ENCODE data around the gene SIK3. TPM values are rescaled to one million over a fixed set of nuclear protein-coding genes. Genes with fewer than 3 reads are reported as not detected.

The SIK3 gene
- total RNA-seq, 1 experiment from 2014 or later = 34.4 TPM

- ChIA-PET CTCF (no interaction called here), POLR2A (no interaction called here)
- no peaks in the 10 kb centered on the region for H3K9me3 Mint-ChIP-seq
- ATAC-seq = no peak
- no peak for TF ChIP-seq ZMAT4 (CRISPR knock-in tag; IDR thresholded peaks at IDR 0.05)
- H3K4me3 Mint-ChIP-seq = no peak overlapping the region
- H3K27ac Mint-ChIP-seq = no peak overlapping the region
- H3K4me1 Mint-ChIP-seq = no peaks in the 10 kb centered on the region
- H3K36me3 Mint-ChIP-seq = peaks cover 3% of the 10 kb centered on the region; the same call in 1 of the 2 replicates
- no peak for DNase-seq (ENCODE audit: low spot score)
- no peaks in the 10 kb centered on the region for H3K27me3 Mint-ChIP-seq (ENCODE audit: low read depth)
Observed at GRCh38 chr11:116906479-116906878, 191.7 kb downstream of the SIK3 start.

GRCh38 chr11:116903090-116903489, 195.1 kb downstream of the SIK3 start:
- ChIA-PET CTCF (interaction anchor here (0.9 kb wide), 1 partner anchor 23 kb away, joined by 3 read pairs; no protein-coding TSS in a partner anchor), POLR2A (no interaction called here)
- no peak for DNase-seq (ENCODE audit: low spot score)

GRCh38 chr11:116901964-116902688, 196.1 kb downstream of the SIK3 start:
- Mint-ChIP-seq H3K9me3 (peaks cover 11% of the 10 kb centered on the region), H3K36me3 (peaks cover 11% of the 10 kb centered on the region), H3K4me1 (no peaks in the 10 kb centered on the region), H3K27me3 (ENCODE audit: low read depth) (no peaks in the 10 kb centered on the region), H3K4me3 (no peak overlapping the region), H3K27ac (no peak overlapping the region)
- DNase-seq (ENCODE audit: low spot score) (no peak), ATAC-seq (no peak)
- ChIA-PET POLR2A (no interaction called here), CTCF (no interaction called here)
- TF ChIP-seq SMAD3 (CRISPR knock-in tag; IDR thresholded peaks at IDR 0.05; ENCODE audit: borderline replicate concordance) (no peak), MXD4 (CRISPR knock-in tag; IDR thresholded peaks at IDR 0.05; ENCODE audit: borderline replicate concordance) (no peak), ZNF263 (CRISPR knock-in tag; IDR thresholded peaks at IDR 0.05; ENCODE audit: low read depth) (no peak), JAZF1 (CRISPR knock-in tag; IDR thresholded peaks at IDR 0.05) (no peak), ZNF423 (CRISPR knock-in tag; IDR thresholded peaks at IDR 0.05) (no peak), FOXJ3 (CRISPR knock-in tag; IDR thresholded peaks at IDR 0.05; ENCODE audit: borderline replicate concordance) (no peak), CREB1 (CRISPR knock-in tag; IDR thresholded peaks at IDR 0.05) (no peak), JUN (CRISPR knock-in tag; IDR thresholded peaks at IDR 0.05) (no peak), ZSCAN18 (CRISPR knock-in tag; IDR thresholded peaks at IDR 0.05) (no peak), MLX (CRISPR knock-in tag; IDR thresholded peaks at IDR 0.05) (no peak), ATF1 (CRISPR knock-in tag; IDR thresholded peaks at IDR 0.05) (no peak), AFF4 (CRISPR knock-in tag; IDR thresholded peaks at IDR 0.05; ENCODE audit: borderline replicate concordance) (no peak), OVOL2 (CRISPR knock-in tag; IDR thresholded peaks at IDR 0.05; ENCODE audit: borderline replicate concordance) (no peak), RORB (CRISPR knock-in tag; IDR thresholded peaks at IDR 0.05) (no peak), ZNF121 (CRISPR knock-in tag; IDR thresholded peaks at IDR 0.05) (no peak)

More at GRCh38 chr11:116903090-116903489, 195.1 kb downstream of the SIK3 start:
- no peak overlapping the region for H3K4me3 Mint-ChIP-seq
- no peak overlapping the region for H3K27ac Mint-ChIP-seq
- H3K27me3 Mint-ChIP-seq (ENCODE audit: low read depth) = no peaks in the 10 kb centered on the region
- TF ChIP-seq ZNF396 (CRISPR knock-in tag; IDR thresholded peaks at IDR 0.05; ENCODE audit: borderline replicate concordance) (no peak), E2F5 (CRISPR knock-in tag; IDR thresholded peaks at IDR 0.05) (no peak)
- H3K4me1 Mint-ChIP-seq = no peaks in the 10 kb centered on the region
- peaks cover 11% of the 10 kb centered on the region for H3K36me3 Mint-ChIP-seq
- peaks cover 11% of the 10 kb centered on the region for H3K9me3 Mint-ChIP-seq
- no peak for ATAC-seq

Measured in WTC11 (cell line).